HFF-Myc (cell line): Measurements from ENCODE around the gene AP3D1.
A peak's percentile ranks its signal among the peaks of the same experiment; 100 is the strongest.

ENCODE experiments used
- DNase-seq: peaks from one replicate; pipeline ENCODE4 v3.0.0-alpha.2; 2011; ENCODE audit warnings: low read depth; ENCODE audit errors: extremely low read depth
- H3K4me3 ChIP-seq: replicated peaks from 2 replicates; pipeline ENCODE4 v1.5.1; 2011; ENCODE audit warnings: low read depth, mild to moderate bottlenecking, control low read depth, low read length
- TF ChIP-seq, protein P1 (sequence below): IDR thresholded peaks from 2 replicates; pipeline ENCODE4 v1.5.1; 2012; ENCODE audit warnings: mild to moderate bottlenecking, low read depth, low read length, control low read depth; ENCODE audit errors: missing control alignments

Gene AP3D1

DNA sequence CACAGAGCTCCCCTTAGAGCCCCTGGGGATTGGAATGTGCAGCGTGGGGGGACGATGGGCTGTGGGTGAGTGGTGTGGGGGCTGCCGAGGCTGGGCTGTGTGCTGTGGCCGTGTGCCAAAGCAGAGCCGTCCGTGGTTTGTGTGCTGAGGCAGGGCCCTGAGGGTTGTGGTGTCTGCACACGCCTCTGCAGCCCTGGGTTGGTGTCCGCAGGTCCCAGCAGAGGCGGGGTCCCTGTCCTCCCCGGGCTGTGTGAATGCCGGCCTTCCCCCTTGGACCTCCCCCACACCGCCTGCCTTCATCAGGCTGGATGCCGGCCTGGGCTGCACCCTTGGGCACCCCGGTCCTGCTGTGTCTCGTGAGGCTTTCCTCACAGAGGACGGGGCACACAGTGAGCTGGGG lies 38.5 kb upstream of the AP3D1 start:
- no peak overlapping the region for H3K4me3 ChIP-seq
- TF ChIP-seq, protein P1, sequence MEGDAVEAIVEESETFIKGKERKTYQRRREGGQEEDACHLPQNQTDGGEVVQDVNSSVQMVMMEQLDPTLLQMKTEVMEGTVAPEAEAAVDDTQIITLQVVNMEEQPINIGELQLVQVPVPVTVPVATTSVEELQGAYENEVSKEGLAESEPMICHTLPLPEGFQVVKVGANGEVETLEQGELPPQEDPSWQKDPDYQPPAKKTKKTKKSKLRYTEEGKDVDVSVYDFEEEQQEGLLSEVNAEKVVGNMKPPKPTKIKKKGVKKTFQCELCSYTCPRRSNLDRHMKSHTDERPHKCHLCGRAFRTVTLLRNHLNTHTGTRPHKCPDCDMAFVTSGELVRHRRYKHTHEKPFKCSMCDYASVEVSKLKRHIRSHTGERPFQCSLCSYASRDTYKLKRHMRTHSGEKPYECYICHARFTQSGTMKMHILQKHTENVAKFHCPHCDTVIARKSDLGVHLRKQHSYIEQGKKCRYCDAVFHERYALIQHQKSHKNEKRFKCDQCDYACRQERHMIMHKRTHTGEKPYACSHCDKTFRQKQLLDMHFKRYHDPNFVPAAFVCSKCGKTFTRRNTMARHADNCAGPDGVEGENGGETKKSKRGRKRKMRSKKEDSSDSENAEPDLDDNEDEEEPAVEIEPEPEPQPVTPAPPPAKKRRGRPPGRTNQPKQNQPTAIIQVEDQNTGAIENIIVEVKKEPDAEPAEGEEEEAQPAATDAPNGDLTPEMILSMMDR = no peak
- no peak for DNase-seq

DNA sequence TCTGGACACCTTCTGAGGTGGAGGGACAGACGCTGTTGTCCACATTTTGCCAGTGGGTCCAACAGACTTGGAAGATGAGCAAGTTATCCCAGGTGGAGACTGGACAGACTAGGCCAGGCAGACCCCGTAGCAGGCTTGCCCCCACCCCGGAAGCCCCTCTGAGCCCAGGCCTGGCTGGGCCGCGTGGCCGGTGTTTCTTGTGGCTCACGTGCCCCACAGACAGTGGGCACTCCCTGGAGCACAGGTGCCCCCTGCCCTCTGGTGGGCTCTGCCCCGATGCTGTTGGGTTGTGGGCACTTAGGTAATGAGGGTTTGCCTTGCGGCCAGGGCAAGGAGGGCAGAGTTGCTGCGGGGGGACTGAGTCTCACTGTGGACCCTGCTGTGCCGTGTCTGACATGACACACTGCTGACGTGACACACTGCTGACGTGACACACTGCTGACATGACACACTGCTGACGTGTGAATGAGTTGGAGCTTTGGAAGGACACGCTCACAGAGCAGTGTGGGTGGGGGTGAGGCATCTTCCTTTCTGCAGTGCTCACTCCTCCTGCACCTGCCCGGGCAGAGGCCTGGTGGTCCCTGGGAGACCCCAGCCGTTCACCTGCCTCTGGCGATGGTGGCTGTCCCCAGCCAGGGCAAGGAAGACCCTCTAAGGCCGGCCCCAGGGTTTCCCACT lies 37.5 kb upstream of the AP3D1 start:
- no peak for DNase-seq
- H3K4me3 ChIP-seq = no peak overlapping the region
- TF ChIP-seq, protein P1 = no peak

DNA sequence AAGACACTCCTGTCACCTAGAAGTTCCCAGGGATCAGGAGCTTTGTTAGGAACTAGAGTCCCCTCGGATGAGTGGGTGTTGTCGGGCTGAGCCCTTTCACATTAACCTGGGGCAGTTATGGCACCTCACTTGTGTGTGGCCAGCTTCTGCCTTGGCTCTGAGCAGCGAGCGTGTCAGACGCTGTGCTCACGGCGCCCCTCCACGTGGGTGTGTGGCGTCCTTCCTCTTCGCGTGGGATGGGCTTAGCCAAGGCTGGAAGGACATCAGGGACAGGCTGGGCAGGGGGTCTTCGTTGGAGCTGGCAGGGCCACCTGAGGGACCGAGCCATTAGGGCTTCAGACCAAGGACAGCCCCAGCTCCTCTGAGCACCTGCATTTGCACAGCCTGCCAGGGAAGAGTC lies 35.8 kb upstream of the AP3D1 start:
- TF ChIP-seq, protein P1 = no peak
- no peak overlapping the region for H3K4me3 ChIP-seq
- DNase-seq = no peak

DNA sequence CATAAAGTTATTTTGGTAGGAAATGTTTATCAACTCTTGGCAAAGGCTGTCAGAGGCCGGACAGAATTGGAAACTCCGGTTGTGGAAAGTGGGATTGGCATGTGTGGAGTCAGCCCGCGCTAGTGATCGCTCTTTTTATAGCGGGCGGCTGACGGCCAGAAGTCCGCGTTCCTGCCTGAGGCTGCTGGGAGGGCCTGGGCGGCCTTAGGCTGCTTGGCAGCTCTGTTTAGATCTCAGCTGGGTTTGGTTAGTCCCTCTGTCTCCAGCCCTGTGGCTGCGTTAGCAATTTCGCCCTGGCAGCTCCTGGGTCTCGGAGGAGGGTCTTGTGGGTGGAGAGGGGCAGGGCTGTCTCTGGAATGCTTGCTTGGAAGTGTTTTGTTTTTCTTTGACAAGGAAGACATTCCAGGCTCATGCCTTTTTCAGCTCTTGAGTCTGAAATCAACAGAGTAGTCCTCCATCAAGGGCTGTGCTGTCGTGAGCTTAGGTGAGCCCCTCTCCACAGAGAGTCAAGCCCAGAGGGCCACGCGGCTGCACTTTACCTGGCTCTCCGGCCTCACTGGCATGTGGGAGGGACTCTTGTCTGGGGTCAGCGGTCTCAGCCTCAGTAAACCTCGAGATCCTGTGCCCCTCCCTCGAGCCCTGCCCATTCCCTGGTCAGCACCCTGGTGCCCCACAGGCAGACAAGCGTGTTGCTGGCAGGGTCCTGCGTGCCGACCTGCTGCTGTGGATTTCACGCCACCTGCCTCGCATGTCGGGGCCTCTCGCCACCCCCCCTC lies 34.9 kb upstream of the AP3D1 start:
- H3K4me3 ChIP-seq = no peak overlapping the region
- DNase-seq = peak; percentile 74
- TF ChIP-seq, protein P1 = no peak

DNA sequence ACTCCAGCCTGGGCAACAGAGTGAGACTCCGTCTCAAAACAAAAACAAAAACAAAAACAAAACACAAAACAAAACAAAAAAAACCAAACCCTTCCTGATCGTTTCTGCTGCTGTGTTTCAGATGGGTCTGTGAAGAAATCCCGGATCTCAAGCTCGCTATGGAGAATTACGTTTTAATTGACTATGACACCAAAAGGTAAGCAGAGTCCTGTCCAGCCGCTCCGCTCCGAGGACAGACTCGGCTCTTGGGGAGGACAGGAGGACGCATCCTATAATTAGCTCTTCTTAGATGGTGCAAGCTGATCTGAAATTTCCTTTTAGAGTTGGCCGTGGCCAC lies 34.3 kb upstream of the AP3D1 start:
- no peak overlapping the region for H3K4me3 ChIP-seq
- TF ChIP-seq, protein P1 = no peak
- no peak for DNase-seq

DNA sequence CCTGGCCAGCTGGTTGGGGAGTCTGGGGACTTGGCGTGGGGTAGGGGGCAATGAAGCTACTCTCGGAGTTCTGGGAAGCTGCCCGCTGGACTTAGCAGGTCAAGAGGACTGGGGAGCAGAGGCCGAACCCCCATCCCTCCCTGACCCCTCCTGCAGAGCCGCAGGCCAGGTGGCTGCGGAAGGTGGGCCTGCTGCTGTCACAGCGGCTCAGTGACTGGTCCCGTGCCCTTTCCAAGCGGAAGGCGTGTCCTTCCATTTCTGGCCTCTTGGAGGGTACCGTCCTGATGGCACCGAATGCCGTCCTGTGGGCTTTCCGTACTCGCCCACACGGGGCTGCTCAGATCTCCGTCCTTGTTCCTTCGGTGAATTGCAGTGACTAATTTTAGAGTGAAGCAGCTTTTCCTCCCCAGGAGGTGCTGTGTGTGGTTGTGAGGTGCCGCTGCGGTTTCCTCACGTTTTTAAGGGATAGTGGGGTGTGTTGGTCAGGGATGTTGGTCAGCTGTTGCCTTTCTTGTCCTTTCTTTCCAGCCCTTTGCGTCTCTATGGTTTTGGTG lies 33.1 kb upstream of the AP3D1 start:
- DNase-seq = no peak
- no peak overlapping the region for H3K4me3 ChIP-seq
- TF ChIP-seq, protein P1 = no peak

DNA sequence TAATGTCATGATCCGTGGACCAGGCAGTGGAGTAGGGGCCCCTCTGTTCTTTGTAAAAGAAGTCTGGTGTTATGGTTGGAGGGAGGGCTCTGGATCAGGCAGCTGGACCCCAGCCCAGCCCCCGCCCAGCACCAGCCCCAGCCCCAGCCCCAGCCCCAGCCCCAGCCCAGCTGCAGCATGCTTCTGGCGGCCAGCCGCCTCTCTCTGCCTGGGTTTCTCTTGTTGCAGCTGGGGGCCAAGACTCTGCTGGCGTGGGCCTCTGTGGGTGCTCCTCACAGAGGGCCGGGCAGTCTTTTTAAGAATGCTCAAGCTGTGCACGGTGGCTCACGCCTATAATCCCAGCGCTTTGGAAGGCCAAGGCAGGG lies 30.2 kb upstream of the AP3D1 start:
- H3K4me3 ChIP-seq = no peak overlapping the region
- TF ChIP-seq, protein P1 = no peak

More for the DNA sequence above, 30.2 kb upstream of the AP3D1 start:
- DNase-seq = no peak
